Hematopoietic multipotent progenitor cell treated with erythropoietin and hydrocortisone succinate and interleukin-3 and kit ligand, for 17 days (in vitro differentiated cells): ENCODE results near the gene BIN1.

Experiments
- DNase-seq: peaks from one replicate; pipeline ENCODE4 v3.0.0-alpha.2; 2015; ENCODE audit warnings: low spot score

Gene BIN1

GRCh38 chr2:127057371-127058245 lies 49.3 kb downstream of the BIN1 start:
- no peak for DNase-seq

GRCh38 chr2:127056631-127057370 lies 50.2 kb downstream of the BIN1 start:
- DNase-seq = no peak

GRCh38 chr2:127056086-127056485 lies 50.9 kb downstream of the BIN1 start:
- no peak for DNase-seq

GRCh38 chr2:127055786-127056076 lies 51.2 kb downstream of the BIN1 start:
- DNase-seq = no peak

- DNase-seq = no peak
Observed at GRCh38 chr2:127054996-127055785, 51.8 kb downstream of the BIN1 start.

GRCh38 chr2:127054604-127054930 lies 52.4 kb downstream of the BIN1 start:
- no peak for DNase-seq

- no peak for DNase-seq
Observed at GRCh38 chr2:127053731-127054603, 53.0 kb downstream of the BIN1 start.

GRCh38 chr2:127052771-127053691 lies 53.9 kb downstream of the BIN1 start:
- DNase-seq = no peak

GRCh38 chr2:127052057-127052770 lies 54.7 kb downstream of the BIN1 start:
- DNase-seq = no peak

- DNase-seq = no peak
Observed at GRCh38 chr2:127051116-127052056, 55.6 kb downstream of the BIN1 start.

- DNase-seq = no peak
Observed at GRCh38 chr2:127050803-127051115, 56.2 kb downstream of the BIN1 start.

GRCh38 chr2:127049927-127050802 lies 56.8 kb downstream of the BIN1 start:
- peak; percentile 37 for DNase-seq

- DNase-seq = no peak
Observed at GRCh38 chr2:127048969-127049897, 57.7 kb downstream of the BIN1 start.

GRCh38 chr2:127048618-127048935 lies 58.4 kb downstream of the BIN1 start:
- no peak for DNase-seq

GRCh38 chr2:127047716-127048617 lies 59.0 kb downstream of the BIN1 start:
- DNase-seq = no peak

GRCh38 chr2:127047054-127047453 lies 59.9 kb downstream of the BIN1 start:
- no peak for DNase-seq
